ENCODE results near the gene MYO1H.

Gene MYO1H

DNA sequence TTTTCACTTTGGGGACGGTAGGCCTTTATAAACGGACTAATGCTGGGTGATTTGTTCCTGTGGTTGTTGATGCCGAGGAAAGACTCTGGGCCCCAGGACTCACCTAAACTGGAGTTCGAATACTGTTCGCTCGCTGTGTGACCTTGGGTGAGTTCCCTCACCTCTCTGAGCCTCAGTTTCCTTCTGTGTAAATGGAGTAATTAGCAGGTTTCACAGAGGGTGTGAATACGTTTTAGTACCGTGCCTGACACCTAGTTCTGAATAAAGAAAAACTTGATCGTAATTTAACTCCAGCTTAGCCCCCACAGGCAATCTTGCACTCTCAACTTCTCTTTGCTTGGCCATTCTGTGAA is 130.2 kb downstream of the MYO1H start:
- WGBS (ENCODE audit: extremely low coverage, insufficient coverage, insufficient read length), result no CpG with 5 or more reads among the region's 9 CpGs
- Histone ChIP-seq H3K9me3 (ENCODE audit: insufficient read depth, low read depth, low read length) (no peaks in the 10 kb centered on the region), H2AFZ (ENCODE audit: insufficient read depth, low read length, poor library complexity) (peak overlapping the region; percentile 99), H3K4me3 (ENCODE audit: low read depth, low read length) (peak overlapping the region; percentile 90), H3K27me3 (ENCODE audit: insufficient read depth, low read length) (no peaks in the 10 kb centered on the region), H3K4ac (ENCODE audit: low read depth, low read length) (peak overlapping the region; percentile 75), H2BK12ac (ENCODE audit: low read length) (peak overlapping the region; percentile 43), H3K14ac (ENCODE audit: low read length) (peak overlapping the region; percentile 99), H3K79me1 (ENCODE audit: low read length) (peaks cover 17% of the 10 kb centered on the region), H3K9ac (ENCODE audit: low read length) (peak overlapping the region; percentile 84), H3K4me1 (ENCODE audit: control insufficient read depth in 1 of 2, insufficient read depth in 2 of 2, low read length in 2 of 2) (peaks cover 14 to 15% of the 10 kb centered on the region in 2 experiments), H3K4me2 (ENCODE audit: low read length) (peak overlapping the region; percentile 78), H3K18ac (ENCODE audit: low read length) (peak overlapping the region; percentile 97), H4K12ac (ENCODE audit: low read depth, low read length) (peak overlapping the region; percentile 99), H2BK120ac (ENCODE audit: insufficient read depth, low read length, poor library complexity) (peak overlapping the region; percentile 100), H4K8ac (ENCODE audit: low read depth, low read length) (peak overlapping the region; percentile 98), H3K36me3 (ENCODE audit: control insufficient read depth in 1 of 2, insufficient read depth in 2 of 2, low read length in 2 of 2) (peaks cover 3 to 5% of the 10 kb centered on the region in 2 experiments), H3K23ac (ENCODE audit: low read length) (no peak overlapping the region), H3K79me2 (ENCODE audit: control insufficient read depth, insufficient read depth, low read length, poor library complexity) (peaks cover 32% of the 10 kb centered on the region), H2AK5ac (ENCODE audit: low read length) (peak overlapping the region; percentile 99), H4K91ac (ENCODE audit: low read depth, low read length) (peak overlapping the region; percentile 100), H2BK5ac (ENCODE audit: low read depth, low read length, poor library complexity) (peak overlapping the region; percentile 100), H3K27ac (ENCODE audit: low read depth, low read length) (no peak overlapping the region)
- DNase-seq, result no peak

DNA sequence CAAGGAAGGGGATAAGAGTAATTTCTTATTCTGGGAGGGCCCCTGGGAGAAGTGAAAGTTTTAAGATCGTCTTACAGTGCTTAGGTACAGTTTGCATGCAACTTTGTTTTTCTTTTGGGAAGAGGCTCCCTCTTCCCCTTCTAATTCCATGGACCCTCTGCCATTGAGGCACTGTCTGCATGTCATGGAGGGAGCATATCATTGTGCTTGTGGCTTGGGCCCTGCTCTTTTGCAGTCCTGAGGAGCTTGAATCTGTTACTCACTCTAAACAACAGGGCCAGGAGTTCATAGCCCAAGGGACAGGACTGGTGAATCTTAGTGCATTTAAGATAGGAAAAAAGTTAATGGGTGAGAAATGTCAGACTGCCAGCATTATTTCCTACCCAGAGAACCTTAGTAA is 132.1 kb downstream of the MYO1H start:
- H3K4ac ChIP-seq (ENCODE audit: low read depth, low read length), result no peak overlapping the region
- H4K12ac ChIP-seq (ENCODE audit: low read depth, low read length), result no peak overlapping the region
- WGBS (ENCODE audit: extremely low coverage, insufficient coverage, insufficient read length), result no CpG with 5 or more reads among the region's 1 CpG
- no peak overlapping the region for H3K4me3 ChIP-seq (ENCODE audit: low read depth, low read length)
- no peak overlapping the region for H2AFZ ChIP-seq (ENCODE audit: insufficient read depth, low read length, poor library complexity)
- H3K4me2 ChIP-seq (ENCODE audit: low read length), result no peak overlapping the region
- H3K4me1 ChIP-seq (ENCODE audit: control insufficient read depth in 1 of 2, insufficient read depth in 2 of 2, low read length in 2 of 2), result peaks cover 12% of the 10 kb centered on the region in 2 experiments
- no peak overlapping the region for H3K27ac ChIP-seq (ENCODE audit: low read depth, low read length)
- peaks cover 26% of the 10 kb centered on the region for H3K79me2 ChIP-seq (ENCODE audit: control insufficient read depth, insufficient read depth, low read length, poor library complexity)
- no peak overlapping the region for H3K23ac ChIP-seq (ENCODE audit: low read length)
- H3K36me3 ChIP-seq (ENCODE audit: control insufficient read depth in 1 of 2, insufficient read depth in 2 of 2, low read length in 2 of 2), result peaks cover 9% of the 10 kb centered on the region in 2 experiments
- H2BK5ac ChIP-seq (ENCODE audit: low read depth, low read length, poor library complexity), result no peak overlapping the region
- H3K14ac ChIP-seq (ENCODE audit: low read length), result no peak overlapping the region
- H4K91ac ChIP-seq (ENCODE audit: low read depth, low read length), result no peak overlapping the region
- no peak overlapping the region for H2BK120ac ChIP-seq (ENCODE audit: insufficient read depth, low read length, poor library complexity)
- H3K18ac ChIP-seq (ENCODE audit: low read length), result no peak overlapping the region
- no peak overlapping the region for H2BK12ac ChIP-seq (ENCODE audit: low read length)
- no peak overlapping the region for H4K8ac ChIP-seq (ENCODE audit: low read depth, low read length)
- H2AK5ac ChIP-seq (ENCODE audit: low read length), result no peak overlapping the region
- H3K79me1 ChIP-seq (ENCODE audit: low read length), result peaks cover 17% of the 10 kb centered on the region
- H3K27me3 ChIP-seq (ENCODE audit: insufficient read depth, low read length), result no peaks in the 10 kb centered on the region
- H3K9me3 ChIP-seq (ENCODE audit: insufficient read depth, low read depth, low read length), result no peaks in the 10 kb centered on the region
- no peak for DNase-seq
- peak overlapping the region; percentile 19 for H3K9ac ChIP-seq (ENCODE audit: low read length)

DNA sequence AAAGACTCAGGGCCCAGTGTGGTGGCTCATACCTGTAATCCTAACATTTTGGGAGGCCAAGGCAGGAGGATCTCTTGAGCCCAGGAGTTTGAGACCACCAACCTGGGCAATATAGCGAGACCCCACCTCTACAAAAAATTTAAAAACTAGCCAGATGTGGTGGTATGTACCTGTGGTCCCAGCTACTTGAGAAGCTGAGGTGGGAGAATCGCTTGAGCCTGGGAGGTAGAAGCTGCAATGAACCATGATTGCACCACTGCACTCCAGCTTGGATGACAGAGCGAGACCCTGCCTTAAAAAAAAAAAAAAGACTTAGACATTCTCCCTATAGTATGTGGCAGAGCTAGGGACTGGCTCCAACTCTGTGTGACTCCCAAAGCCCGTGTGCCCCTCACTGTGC is 132.7 kb downstream of the MYO1H start:
- Histone ChIP-seq H3K79me1 (ENCODE audit: low read length) (peaks cover 17% of the 10 kb centered on the region), H3K9me3 (ENCODE audit: insufficient read depth, low read depth, low read length) (no peaks in the 10 kb centered on the region), H3K27me3 (ENCODE audit: insufficient read depth, low read length) (no peaks in the 10 kb centered on the region), H3K23ac (ENCODE audit: low read length) (no peak overlapping the region), H3K14ac (ENCODE audit: low read length) (no peak overlapping the region), H2BK120ac (ENCODE audit: insufficient read depth, low read length, poor library complexity) (no peak overlapping the region), H3K4me3 (ENCODE audit: low read depth, low read length) (no peak overlapping the region), H3K4me1 (ENCODE audit: control insufficient read depth in 1 of 2, insufficient read depth in 2 of 2, low read length in 2 of 2) (peaks cover 10% of the 10 kb centered on the region in 2 experiments), H4K91ac (ENCODE audit: low read depth, low read length) (no peak overlapping the region), H3K4ac (ENCODE audit: low read depth, low read length) (no peak overlapping the region), H3K27ac (ENCODE audit: low read depth, low read length) (no peak overlapping the region), H4K8ac (ENCODE audit: low read depth, low read length) (no peak overlapping the region), H4K12ac (ENCODE audit: low read depth, low read length) (no peak overlapping the region), H3K18ac (ENCODE audit: low read length) (no peak overlapping the region), H3K4me2 (ENCODE audit: low read length) (no peak overlapping the region), H2AK5ac (ENCODE audit: low read length) (no peak overlapping the region), H3K36me3 (ENCODE audit: control insufficient read depth in 1 of 2, insufficient read depth in 2 of 2, low read length in 2 of 2) (peaks cover 13 to 14% of the 10 kb centered on the region in 2 experiments), H3K9ac (ENCODE audit: low read length) (no peak overlapping the region), H3K79me2 (ENCODE audit: control insufficient read depth, insufficient read depth, low read length, poor library complexity) (peaks cover 21% of the 10 kb centered on the region), H2BK12ac (ENCODE audit: low read length) (no peak overlapping the region), H2AFZ (ENCODE audit: insufficient read depth, low read length, poor library complexity) (no peak overlapping the region), H2BK5ac (ENCODE audit: low read depth, low read length, poor library complexity) (no peak overlapping the region)
- DNase-seq, result no peak
- WGBS (ENCODE audit: extremely low coverage, insufficient coverage, insufficient read length), result no CpG with 5 or more reads among the region's 4 CpGs

- no peak overlapping the region for H3K18ac ChIP-seq (ENCODE audit: low read length)
- no peak overlapping the region for H4K91ac ChIP-seq (ENCODE audit: low read depth, low read length)
- DNase-seq, result no peak
- peaks cover 4% of the 10 kb centered on the region in 2 experiments for H3K4me1 ChIP-seq (ENCODE audit: control insufficient read depth in 1 of 2, insufficient read depth in 2 of 2, low read length in 2 of 2)
- H4K12ac ChIP-seq (ENCODE audit: low read depth, low read length), result no peak overlapping the region
- no peaks in the 10 kb centered on the region for H3K9me3 ChIP-seq (ENCODE audit: insufficient read depth, low read depth, low read length)
- H2BK12ac ChIP-seq (ENCODE audit: low read length), result no peak overlapping the region
- no peak overlapping the region for H2AFZ ChIP-seq (ENCODE audit: insufficient read depth, low read length, poor library complexity)
- peaks cover 10% of the 10 kb centered on the region for H3K79me2 ChIP-seq (ENCODE audit: control insufficient read depth, insufficient read depth, low read length, poor library complexity)
- no peak overlapping the region for H3K4me2 ChIP-seq (ENCODE audit: low read length)
- no peak overlapping the region for H2AK5ac ChIP-seq (ENCODE audit: low read length)
- no peak overlapping the region for H4K8ac ChIP-seq (ENCODE audit: low read depth, low read length)
- no peak overlapping the region for H3K23ac ChIP-seq (ENCODE audit: low read length)
- H3K14ac ChIP-seq (ENCODE audit: low read length), result no peak overlapping the region
- H2BK5ac ChIP-seq (ENCODE audit: low read depth, low read length, poor library complexity), result no peak overlapping the region
- no peak overlapping the region for H3K4ac ChIP-seq (ENCODE audit: low read depth, low read length)
- no peaks in the 10 kb centered on the region for H3K27me3 ChIP-seq (ENCODE audit: insufficient read depth, low read length)
- H3K9ac ChIP-seq (ENCODE audit: low read length), result no peak overlapping the region
- no peak overlapping the region for H2BK120ac ChIP-seq (ENCODE audit: insufficient read depth, low read length, poor library complexity)
- H3K36me3 ChIP-seq (ENCODE audit: control insufficient read depth in 1 of 2, insufficient read depth in 2 of 2, low read length in 2 of 2), result peaks cover 15 to 26% of the 10 kb centered on the region in 2 experiments
- no peak overlapping the region for H3K27ac ChIP-seq (ENCODE audit: low read depth, low read length)
- H3K4me3 ChIP-seq (ENCODE audit: low read depth, low read length), result no peak overlapping the region
- H3K79me1 ChIP-seq (ENCODE audit: low read length), result peaks cover 9% of the 10 kb centered on the region
- WGBS (ENCODE audit: extremely low coverage, insufficient coverage, insufficient read length), result no CpG with 5 or more reads among the region's 1 CpG
These were observed 134.2 kb downstream of the MYO1H start for GRCh38 chr12:109481863-109482262.

Data from trophoblast cell (in vitro differentiated cells and primary cell).